Stimulated activated CD8-positive, alpha-beta memory T cell treated with anti-CD3 and anti-CD28 coated beads, Interleukin-4, amount 100 ng/mL, for 24 hours (primary cell): Measurements from ENCODE around the gene RNU1-1.
"Not testable (repeated sequence)": the region's sequence is repeated elsewhere in the genome, so short reads cannot be mapped to it uniquely, and the experiment has no call there.

Experiments used
- DNase-seq: peaks from one replicate; pipeline ENCODE4 v3.0.0-alpha.2; 2020; ENCODE audit warnings: low read depth

The RNU1-1 gene

DNA sequence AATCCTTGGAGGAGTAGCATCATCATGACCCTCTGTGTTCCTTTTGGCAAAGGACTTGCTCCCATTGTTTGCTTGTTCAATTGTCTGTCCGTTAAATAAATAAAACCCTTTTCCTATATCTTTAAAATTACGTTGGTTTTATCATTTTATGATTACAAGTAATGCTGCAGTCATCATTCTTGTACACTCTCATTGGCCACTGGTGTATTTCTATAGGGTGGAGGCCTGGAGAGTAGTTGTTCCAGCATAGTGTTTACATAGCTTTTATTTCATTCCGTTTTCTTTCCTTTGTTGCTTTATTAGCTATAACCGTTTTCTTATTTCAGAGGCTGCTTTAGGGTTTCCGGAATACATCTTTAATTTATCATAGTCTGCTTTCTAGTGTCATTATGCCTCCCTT, 7.6 kb upstream of the RNU1-1 start:
- not testable (repeated sequence) for DNase-seq

DNA sequence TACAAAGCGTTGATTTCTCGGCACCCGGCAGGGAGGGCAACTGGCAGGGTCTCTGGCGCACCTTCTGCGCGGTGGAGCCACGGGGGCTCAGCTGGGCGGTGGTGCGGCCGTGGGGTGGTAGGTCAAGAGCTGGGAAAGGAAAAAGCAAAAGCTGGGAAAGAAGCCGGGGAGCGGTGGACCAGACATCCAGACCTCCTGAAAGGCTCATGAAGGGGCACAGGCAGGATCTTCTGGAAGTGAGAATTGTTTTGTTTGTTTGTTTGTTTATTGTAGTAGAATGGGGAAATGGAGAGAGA, 7.2 kb upstream of the RNU1-1 start:
- no peak for DNase-seq

DNA sequence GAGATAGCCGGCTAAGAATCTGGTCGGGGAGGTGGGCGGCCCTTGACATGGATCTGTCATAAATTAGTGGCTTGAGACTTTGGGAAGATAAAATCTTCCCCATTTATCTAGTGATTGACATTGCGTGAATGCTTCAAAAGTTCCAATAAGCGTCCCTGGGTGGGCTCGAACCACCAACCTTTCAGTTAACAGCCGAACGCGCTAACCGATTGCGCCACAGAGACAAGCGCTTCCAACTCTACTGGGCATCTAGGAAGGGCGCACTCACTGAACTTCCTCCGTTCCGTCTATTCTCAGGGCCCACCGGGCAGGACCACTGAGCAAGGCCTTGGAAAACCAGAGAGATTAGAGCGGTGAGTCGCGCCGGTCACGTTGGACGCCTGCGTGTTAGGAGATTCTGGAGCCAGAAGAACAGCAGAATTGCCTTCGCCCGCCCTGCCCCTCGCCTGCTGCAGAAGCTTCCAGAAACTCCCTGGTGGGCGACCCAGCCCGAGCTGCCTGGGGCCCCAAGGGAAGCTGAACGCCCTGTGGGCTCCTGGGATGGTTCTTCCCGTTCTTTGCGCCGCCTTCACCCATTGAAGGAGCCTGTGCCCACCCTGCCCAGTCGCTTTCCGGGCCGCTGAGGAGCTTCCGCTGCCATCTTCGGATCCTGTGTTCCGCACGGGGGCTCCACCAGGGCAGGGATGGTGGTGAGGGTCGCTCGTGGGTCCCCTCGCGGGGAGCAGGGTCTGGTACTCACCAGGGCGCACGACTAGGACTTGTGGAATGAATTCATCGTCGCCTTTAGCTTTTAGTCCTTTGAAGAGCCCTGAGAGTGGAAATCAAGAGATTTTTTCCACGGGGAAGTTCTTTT, 6.6 kb upstream of the RNU1-1 start:
- DNase-seq, result not testable (repeated sequence)

DNA sequence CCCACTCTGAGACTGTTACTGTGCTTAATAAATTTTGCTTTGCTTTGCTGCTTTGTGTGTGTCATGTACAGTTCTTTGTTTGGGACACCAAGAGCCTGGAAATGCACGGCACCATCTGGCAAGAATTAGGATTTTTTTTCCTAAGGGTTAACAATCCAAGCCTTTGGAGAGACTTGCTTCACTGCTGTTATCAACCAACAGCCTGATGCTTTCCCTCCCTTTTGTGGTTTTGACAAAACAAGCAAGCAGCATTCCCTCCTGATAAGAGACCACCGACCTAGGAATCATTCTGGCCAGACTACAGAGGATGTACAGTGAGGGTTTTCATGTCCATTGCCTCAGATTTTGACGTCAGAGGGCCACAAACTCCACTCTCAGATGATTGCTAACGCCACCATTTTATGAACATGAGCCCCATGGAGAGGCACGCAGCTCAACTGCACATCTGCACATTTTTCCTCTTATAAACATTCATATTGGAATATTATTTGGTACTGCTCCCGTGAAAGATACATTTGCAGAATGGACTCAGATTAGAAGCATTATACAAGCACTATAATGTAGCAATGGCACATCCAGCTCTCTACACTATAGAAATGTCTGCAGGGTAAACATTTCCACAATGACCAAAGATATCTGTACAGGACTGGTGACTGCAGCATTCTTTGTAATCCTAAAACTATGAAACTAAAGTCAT, 5.3 kb upstream of the RNU1-1 start:
- not testable (repeated sequence) for DNase-seq

DNA sequence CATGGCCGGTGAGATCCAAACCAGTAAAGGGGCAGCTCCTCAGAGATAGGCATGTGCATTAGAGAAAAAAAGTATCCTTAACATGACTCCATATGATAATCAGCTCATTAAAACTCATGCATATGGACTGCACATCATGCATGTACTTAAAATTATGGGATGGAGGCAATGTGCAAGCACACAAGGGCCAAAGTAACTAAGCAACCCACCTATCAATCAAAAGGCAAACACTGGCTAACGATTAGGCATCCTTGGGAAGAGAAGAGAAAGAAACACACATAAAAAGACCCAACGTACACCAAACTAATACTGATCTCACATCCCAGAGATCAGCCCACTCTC, 4.8 kb upstream of the RNU1-1 start:
- not testable (repeated sequence) for DNase-seq

DNA sequence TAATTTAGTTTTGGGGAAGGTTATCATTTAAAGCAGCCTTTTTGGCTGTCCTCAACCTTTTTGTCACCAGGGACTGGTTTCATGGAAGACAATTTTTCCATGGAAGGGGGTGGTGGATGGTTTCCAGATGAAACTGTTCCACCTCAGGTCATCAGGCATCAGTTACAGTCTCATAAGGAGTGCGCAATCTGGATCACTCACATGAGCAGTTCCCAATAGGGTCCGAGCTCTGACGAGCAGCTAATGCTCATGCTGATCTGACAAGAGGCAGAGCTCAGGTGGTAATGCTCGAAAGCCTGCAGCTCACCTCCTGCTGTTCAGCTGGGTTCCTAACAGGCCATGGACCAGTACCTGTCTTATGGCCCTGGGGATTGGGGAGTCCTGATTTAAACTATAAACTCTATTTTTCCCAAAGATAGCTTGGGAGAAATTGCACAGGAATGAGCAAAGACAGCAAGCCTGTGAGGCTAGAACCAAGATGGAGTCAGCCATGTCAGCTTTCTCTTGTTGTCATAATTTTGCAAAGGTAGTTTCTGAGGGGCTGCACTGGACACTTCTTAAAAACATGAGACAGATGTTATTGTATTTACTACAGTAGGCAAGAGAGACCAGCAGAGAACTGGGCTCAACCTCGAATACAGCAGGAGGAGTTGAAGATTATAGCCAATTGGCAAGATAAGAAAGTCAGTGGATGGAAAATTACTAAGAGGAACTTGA, 2.8 kb upstream of the RNU1-1 start:
- DNase-seq, result not testable (repeated sequence)

DNA sequence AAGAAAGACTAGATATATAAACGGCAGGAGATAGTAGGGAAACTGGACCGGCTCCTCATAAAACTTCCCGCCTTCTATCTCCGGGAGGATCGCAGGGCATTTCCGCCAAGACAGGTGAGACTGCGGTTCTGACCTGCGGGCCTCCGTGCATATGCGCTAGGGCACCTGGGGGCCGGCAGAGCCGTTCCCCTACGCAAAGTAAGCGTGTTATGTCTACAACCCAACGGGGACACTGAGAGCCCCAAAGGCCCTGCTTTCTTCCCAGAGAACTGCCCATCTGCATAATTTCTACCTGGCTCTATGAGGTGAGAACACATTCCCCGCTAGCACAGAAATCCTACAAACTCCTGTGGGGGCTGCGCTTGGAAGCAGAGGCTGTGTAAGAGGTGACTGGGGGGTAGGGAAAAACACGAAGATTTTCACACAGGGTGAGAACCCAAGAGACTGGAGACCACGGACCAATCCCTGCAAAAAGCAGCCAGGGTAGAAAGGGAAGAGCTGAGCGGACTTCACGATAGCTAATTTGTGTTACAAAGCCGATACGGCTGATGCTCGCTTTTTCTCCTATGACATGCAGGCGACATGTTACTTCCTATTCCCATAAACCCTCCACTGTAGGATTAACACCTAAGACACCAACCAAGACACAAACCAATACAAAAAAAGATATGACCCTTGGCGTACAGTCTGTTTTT, 526 bp downstream of the RNU1-1 start:
- DNase-seq, result peak; percentile 59

DNA sequence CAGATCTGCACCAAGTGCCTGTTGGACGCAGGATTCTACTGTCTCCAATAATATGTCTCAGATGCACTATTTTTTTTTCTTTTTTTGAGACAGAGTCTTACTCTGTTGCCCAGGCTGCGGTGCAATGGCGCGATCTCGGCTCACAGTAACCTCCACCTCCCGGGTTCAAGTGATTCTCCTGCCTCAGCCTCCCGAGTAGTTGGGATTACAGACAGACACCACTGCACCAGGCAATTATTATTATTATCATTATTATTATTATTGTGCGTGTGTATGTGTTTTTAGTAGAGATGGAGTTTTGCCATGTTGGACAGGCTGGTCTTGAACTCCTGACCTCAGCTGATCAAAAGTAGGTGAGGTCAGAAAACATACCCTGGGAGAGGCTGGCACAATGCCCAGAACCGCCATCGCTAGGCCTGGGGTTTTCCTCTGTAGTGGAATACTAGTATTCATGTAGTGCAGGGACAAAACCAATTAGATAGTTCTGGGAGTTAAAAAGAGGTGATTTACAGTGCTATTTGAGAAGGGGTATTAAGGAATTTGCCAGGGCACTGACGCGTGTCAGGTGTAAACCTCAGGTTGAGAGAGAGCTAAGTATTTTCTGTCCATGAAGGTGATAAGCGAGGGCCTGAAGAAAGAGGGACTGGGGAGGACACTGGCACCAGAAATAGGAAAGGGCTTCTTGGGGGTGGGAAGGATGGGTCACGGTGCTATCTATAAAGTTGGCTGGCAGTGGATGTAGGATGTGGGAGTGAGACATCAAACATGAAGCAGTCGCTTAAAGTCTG, 1.3 kb downstream of the RNU1-1 start:
- DNase-seq, result not testable (repeated sequence)

DNA sequence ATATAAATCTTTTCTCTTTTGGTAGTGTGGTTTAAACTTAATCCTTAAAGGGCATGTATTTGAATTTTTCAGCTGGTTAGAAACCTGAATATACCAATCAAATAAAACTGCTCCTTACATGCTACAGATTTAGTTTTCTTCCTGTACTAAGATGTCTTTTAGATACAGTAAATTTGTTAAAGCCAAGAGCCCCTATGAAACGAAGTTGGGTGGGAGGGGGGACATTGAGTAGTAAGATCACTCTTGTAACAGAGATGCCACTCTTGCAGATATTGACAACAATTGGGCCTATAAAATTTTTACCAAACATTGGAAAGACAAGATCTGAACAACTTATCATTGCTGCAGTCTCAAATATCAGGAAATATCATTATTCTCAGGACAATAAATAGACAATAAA, 2.2 kb downstream of the RNU1-1 start:
- DNase-seq, result not testable (repeated sequence)

DNA sequence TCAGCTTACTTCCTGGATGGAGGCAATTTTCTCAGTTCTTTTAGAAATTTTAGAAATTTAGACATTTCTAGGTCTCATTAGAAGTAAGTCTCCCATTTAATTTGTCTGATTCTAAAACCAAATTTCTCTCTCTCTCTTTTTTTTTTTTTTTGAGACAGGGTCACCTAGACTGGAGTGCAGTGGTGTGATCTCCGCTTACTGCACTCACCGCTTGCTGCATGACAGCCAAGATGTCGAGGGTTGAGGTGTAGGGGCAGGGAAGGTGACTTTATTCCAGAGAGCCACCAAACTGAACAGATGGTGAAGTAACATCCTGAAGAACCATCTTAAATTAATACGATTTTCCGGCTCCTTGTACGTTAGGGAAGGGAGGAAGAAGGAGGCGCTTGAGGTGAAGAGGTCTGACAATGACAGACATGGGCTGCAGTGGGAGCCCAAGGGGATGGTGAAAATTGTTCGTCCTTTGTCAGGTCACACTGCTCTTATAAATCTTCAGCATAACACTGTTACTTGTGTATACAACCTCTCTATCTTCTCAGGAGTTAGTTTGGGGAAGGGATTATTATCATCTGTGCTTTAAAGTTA, 5.1 kb downstream of the RNU1-1 start:
- DNase-seq, result not testable (repeated sequence)

DNA sequence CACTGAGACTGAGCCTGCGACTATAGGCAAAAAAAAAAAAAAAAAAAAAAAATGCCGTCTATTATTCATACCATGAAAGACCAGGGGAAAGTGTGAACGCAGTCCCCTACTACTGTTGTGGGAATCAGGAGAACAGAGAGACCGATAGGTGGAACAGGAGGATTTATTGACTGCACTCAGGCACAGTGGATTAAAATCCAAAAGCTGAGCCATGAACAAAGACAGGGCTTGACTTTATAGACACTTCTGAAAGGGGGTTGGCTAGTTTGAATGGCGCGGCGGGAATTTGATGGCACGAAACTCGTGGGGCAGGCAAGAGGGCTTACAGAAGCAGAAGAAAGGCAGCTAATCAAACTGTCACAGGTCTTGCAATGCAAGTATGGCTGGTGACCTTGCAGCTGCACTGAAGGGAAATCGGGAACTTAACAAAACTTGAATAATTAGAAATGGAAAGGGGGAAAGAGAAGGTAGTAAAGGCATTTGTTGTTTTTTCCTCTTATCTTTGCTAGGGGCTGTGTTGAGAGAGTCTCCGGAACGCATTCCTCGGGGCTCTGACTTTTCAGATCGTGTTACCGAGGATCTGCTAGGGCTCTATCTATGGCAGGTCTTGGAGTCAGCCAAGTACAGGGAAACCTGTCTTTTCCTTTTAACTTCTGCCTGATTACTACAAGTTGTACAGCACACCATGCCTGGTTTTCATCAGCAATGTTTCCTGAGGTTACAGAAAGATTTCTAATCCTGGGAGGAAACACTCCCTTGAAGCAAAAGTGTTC, 7.5 kb downstream of the RNU1-1 start:
- not testable (repeated sequence) for DNase-seq

DNA sequence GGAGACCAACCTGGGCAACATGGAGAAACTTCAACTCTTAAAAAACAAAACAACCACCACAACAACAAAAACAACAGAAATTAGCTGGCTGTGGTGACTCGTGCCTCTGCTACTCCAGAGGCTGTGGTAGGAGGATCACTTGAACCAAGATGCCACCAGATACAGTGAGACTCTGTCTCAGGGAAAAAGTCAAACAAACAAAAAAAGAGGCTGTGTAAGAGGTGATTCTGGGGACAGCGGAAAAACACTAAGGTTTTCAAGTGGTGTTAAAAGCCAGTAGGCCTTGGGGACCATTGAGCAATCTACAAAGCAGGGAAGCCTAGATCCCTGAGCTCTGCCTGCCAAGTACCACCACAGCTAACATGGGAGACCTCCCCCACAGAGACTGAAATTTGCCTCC, 8.2 kb downstream of the RNU1-1 start:
- not testable (repeated sequence) for DNase-seq

DNA sequence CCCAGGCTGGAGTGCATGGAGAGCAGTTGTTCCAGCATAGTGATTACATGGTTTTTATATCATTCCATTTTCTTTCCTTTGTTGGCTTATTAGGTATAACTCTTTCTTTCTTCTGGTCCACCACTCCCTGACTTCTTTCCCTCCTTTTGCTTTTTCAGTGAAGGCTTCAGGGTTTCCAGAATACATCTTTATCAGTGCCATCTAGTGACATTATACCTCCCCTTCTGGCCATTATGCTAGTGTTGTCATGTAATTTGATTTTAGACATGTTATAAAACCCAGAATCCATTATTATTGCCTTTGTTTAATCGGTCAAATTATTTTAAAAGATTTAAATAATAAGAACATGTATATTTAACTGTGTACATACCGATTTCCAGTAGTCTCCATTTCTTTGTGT, 10.6 kb downstream of the RNU1-1 start:
- no peak for DNase-seq

DNA sequence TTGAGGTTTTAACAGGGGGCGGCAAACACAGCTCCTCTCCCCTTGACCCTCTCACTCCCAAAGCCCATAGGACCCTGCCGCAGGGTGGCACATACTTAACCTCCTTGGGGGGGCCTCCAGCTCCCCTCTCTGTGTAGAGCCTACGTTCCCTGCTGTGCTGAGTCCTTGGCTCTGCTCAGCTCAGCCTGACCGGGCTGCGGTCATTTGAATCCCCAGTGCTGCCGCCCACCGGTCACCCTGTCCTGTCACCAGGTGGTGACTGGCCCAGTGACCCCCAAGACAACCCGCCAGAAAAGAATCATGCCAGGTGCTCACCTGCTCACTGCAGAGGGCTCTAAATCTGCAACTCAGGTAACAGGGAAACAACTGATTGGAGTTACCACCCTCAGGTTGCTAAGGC, 12.6 kb downstream of the RNU1-1 start:
- DNase-seq, result not testable (repeated sequence)

DNA sequence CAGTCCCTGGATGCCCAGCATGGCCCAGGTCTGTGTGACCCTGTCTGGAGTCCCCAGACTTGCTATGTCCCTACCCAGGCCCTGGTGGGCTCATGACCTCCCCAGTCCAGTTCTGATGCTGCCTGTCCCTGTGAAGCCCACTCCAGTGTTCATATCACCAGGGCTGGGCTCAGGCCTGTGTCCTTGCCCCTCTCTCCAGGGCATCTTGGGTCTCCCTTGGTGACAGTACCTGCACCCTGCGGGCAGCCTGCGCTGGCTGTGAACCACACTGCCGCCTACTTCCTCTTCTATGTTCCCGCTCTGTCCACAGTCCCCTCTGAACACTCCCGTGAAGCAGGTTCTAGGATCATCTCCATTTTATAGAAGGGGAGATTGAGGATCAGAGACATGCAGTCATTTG, 13.1 kb downstream of the RNU1-1 start:
- DNase-seq, result not testable (repeated sequence)

DNA sequence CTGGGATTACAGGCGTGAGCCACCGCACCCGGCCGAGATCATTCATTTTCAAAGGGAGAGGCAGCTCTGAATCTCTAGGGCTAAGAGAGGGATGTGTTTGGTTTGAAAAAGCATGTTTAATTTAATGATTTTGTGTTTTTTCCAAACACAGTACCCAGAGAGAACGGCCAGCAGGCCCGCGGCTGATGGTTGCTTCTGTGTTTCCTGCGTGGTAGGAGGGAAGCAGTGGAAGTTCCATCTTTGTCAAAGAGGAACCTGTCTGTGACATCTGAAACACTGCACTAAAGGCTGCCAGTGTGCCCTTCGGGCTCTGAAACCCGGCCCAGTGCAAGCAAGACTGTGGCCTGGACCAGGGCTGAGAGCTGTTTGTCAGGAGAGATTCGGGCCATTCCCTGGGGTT, 13.6 kb downstream of the RNU1-1 start:
- not testable (repeated sequence) for DNase-seq

DNA sequence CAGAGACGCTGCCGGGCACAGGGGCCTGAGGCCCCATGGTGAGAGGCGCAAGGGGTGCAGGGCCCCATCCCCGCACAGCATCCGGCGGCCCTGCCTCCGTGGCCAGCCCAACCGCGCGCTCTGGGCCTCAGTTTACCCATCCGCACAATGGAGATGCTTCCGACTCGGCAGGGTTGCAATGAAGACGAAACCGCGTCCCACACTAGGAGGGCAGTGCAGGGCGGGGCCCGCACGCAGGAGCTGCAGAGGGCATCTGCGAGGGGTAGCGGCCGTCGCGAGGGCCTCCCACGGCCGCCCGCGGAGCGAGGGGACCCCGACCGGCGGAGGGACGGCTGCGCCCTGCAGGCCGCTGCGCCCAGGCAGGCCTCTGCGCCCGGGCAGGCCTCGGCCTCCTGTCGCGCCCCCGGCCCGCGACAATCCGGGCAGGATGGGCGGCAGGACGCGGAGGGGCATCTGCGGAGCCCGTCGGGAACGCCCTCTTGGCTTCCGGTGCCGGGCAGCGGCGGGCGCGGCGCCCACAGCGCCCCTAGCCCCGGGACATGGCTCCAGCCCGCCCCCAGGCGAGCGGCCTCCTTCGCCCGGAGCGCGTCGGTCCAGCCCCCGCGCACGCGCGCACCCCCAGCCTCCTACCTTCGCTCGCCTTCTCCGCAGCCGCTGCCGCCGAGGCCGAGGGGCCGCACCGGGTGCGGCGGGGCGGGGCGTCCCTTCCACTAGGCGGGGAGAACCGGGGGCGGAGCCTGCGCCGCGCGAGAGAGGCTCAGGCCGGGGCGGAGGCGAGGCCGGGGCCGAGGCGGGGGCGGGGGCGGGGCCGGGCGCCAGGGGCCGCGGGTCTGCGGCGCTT, 15.3 kb downstream of the RNU1-1 start:
- peak; percentile 80 for DNase-seq

DNA sequence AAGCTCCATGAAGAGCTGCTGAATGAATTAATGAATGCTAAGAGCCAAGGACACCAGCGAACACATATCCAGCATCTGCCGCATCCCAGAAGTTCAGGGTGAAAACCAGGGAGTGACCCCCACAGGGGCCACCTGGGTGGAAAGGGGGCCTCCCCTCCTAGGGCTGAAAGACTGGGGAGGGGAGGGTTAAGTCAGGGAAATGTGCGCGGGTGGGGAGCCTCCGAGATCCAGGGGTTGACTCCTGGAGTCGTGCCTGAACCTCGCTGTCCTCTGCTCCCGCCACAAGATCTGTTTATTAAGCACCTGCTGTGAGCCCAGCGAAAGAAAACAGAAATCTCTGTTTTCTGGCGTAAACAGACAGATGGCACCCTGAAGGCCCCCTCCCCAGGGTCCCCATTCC, 16.0 kb downstream of the RNU1-1 start:
- not testable (repeated sequence) for DNase-seq

DNA sequence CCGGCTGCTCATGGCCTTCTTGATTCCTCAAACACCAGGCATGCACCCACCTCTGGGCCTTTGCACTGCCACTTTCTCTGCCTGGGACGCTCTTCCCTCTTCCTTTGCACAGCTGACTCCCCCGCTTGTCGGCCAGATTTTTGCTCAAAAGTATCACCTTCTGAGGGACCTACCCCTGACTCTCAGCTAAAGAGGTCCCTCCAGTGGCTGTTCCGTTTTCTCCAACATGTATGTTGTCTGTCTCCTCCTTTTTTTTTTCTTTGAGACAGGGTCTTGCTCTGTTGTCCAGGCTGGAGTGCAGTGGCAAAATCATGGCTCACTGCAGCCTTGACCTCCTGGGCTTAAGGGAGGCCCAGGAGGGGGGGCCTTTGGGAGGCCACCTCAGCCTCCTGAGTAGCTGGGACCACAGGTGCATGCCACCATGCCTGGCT, 16.6 kb downstream of the RNU1-1 start:
- DNase-seq, result not testable (repeated sequence)
